SK-N-SH treated with all-trans-retinoic acid at 6 μM for 48 hours (cell line): Measurements from ENCODE around the gene ACE2.

Source experiments
- ATAC-seq: fragments of 200-7000 bp; cut with Tn5 transposase; 3 replicates; pipeline ENCODE4 v1.9.1; 2020; ENCODE audit warnings: mild to moderate bottlenecking, moderate library complexity
- ARNTL ChIP-seq: fragments of 450-650 bp; formaldehyde crosslinking; IDR thresholded peaks from 2 replicates; pipeline ENCODE4 v1.5.0; 2020; ENCODE audit warnings: low read depth, mild to moderate bottlenecking, moderate library complexity, borderline replicate concordance
- BACH2 ChIP-seq: fragments of 250-450 bp; sonication (Bioruptor Pico); IDR thresholded peaks from 2 replicates; pipeline ENCODE4 v1.9.0; 2021; ENCODE audit warnings: mild to moderate bottlenecking, borderline replicate concordance
- CSDC2 ChIP-seq: fragments of 250-450 bp; sonication (Bioruptor Pico); IDR thresholded peaks from 2 replicates; pipeline ENCODE4 v1.5.0; 2020; ENCODE audit warnings: mild to moderate bottlenecking, moderate library complexity
- CSRNP3 ChIP-seq: fragments of 250-450 bp; sonication (Bioruptor Pico); IDR thresholded peaks from 2 replicates; pipeline ENCODE4 v1.5.1; 2021; ENCODE audit warnings: mild to moderate bottlenecking, moderate library complexity
- ESRRG ChIP-seq: fragments of 250-450 bp; sonication (Bioruptor Pico); IDR thresholded peaks from 2 replicates; pipeline ENCODE4 v1.6.1; 2021; ENCODE audit warnings: mild to moderate bottlenecking
- GLIS3 ChIP-seq: fragments of 250-450 bp; sonication (Bioruptor Pico); IDR thresholded peaks from 2 replicates; pipeline ENCODE4 v1.5.0; 2020; ENCODE audit warnings: mild to moderate bottlenecking, moderate library complexity
- ISL1 ChIP-seq: fragments of 250-450 bp; sonication (Bioruptor Pico); IDR thresholded peaks from 2 replicates; pipeline ENCODE4 v2.1.2; 2022; ENCODE audit warnings: mild to moderate bottlenecking, moderate library complexity
- OSR1 ChIP-seq: fragments of 250-450 bp; sonication (Bioruptor Pico); IDR thresholded peaks from 2 replicates; pipeline ENCODE4 v1.8.0; 2022; ENCODE audit warnings: moderate library complexity, mild to moderate bottlenecking, inconsistent platforms
- PATZ1 ChIP-seq: fragments of 250-450 bp; sonication (Bioruptor Pico); IDR thresholded peaks from 2 replicates; pipeline ENCODE4 v1.8.0; 2020; ENCODE audit warnings: mild to moderate bottlenecking, moderate library complexity, borderline replicate concordance
- POU6F1 ChIP-seq: fragments of 250-450 bp; sonication (Bioruptor Pico); IDR thresholded peaks from 2 replicates; pipeline ENCODE4 v1.8.0; 2021; ENCODE audit warnings: low read depth, mild to moderate bottlenecking, moderate library complexity, borderline replicate concordance
- PPARA ChIP-seq: fragments of 250-450 bp; sonication (Bioruptor Pico); IDR thresholded peaks from 2 replicates; pipeline ENCODE4 v1.5.0; 2020; ENCODE audit warnings: mild to moderate bottlenecking, borderline replicate concordance
- RARB ChIP-seq: fragments of 250-450 bp; sonication (Bioruptor Pico); IDR thresholded peaks from 2 replicates; pipeline ENCODE4 v1.8.0; 2021; ENCODE audit warnings: mild to moderate bottlenecking, moderate library complexity
- SNAI2 ChIP-seq: fragments of 250-450 bp; sonication (Bioruptor Pico); IDR thresholded peaks from 2 replicates; pipeline ENCODE4 v1.5.0; 2020; ENCODE audit warnings: mild to moderate bottlenecking, moderate library complexity
- TCF4 ChIP-seq: fragments of 250-450 bp; sonication (Bioruptor Pico); IDR thresholded peaks from 2 replicates; pipeline ENCODE4 v1.8.0; 2021; ENCODE audit warnings: mild to moderate bottlenecking, moderate library complexity, borderline replicate concordance
- TOX ChIP-seq: fragments of 250-450 bp; sonication (Bioruptor Pico); IDR thresholded peaks from 2 replicates; pipeline ENCODE4 v1.8.0; 2021; ENCODE audit warnings: mild to moderate bottlenecking, moderate library complexity, borderline replicate concordance
- TSHZ2 ChIP-seq: fragments of 250-450 bp; sonication (Bioruptor Pico); IDR thresholded peaks from 2 replicates; pipeline ENCODE4 v1.5.0; 2020; ENCODE audit warnings: mild to moderate bottlenecking, moderate library complexity
- ZC3H10 ChIP-seq: fragments of 250-450 bp; sonication (Bioruptor Pico); IDR thresholded peaks from 2 replicates; pipeline ENCODE4 v1.5.1; 2021; ENCODE audit warnings: mild to moderate bottlenecking, moderate library complexity
- ZFP3 ChIP-seq: fragments of 250-450 bp; sonication (Bioruptor Pico); IDR thresholded peaks from 2 replicates; pipeline ENCODE4 v1.5.0; 2020; ENCODE audit warnings: mild to moderate bottlenecking, moderate library complexity
- ZFP30 ChIP-seq: fragments of 450-650 bp; formaldehyde crosslinking; IDR thresholded peaks from 2 replicates; pipeline ENCODE4 v1.5.0; 2022; ENCODE audit warnings: mild to moderate bottlenecking, moderate library complexity
- ZNF565 ChIP-seq: fragments of 450-650 bp; formaldehyde crosslinking; conservative IDR thresholded peaks from 2 replicates; pipeline ENCODE4 v1.5.0; 2020; ENCODE audit warnings: low read depth, mild to moderate bottlenecking, moderate library complexity
- ZNF70 ChIP-seq: fragments of 450-650 bp; formaldehyde crosslinking; IDR thresholded peaks from 2 replicates; pipeline ENCODE4 v1.5.0; 2020; ENCODE audit warnings: mild to moderate bottlenecking, moderate library complexity
- ZNF8 ChIP-seq: fragments of 450-650 bp; formaldehyde crosslinking; IDR thresholded peaks from 2 replicates; pipeline ENCODE4 v1.5.0; 2020; ENCODE audit warnings: mild to moderate bottlenecking, moderate library complexity

ACE2 gene

DNA sequence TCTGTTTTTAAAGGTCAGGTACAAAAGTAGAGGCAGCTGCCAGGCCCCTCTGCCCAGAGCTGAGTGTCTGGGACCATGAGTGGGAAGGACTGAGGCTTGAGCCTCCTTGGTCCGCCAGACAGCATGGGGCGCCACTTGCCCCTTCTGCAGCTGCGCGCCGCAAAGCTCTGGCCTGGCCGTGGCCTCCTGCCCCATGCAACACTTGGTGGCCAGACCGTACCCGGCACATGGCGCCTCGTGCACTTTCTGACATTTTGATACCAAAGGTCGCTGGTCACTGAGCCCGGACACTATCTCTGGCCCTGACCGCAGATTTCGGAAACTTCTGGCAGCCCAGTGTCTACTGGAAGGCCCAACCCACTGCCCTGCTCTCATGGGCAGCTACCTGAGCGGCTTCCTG is 45.3 kb upstream of the ACE2 start (continued):
- TF ChIP-seq PATZ1 (CRISPR knock-in tag): no peak
- TF ChIP-seq ZNF8 (CRISPR knock-in tag): no peak
- no peak for TF ChIP-seq SNAI2 (CRISPR knock-in tag)
- TF ChIP-seq ARNTL (CRISPR knock-in tag): no peak
- no peak for TF ChIP-seq CSDC2

DNA sequence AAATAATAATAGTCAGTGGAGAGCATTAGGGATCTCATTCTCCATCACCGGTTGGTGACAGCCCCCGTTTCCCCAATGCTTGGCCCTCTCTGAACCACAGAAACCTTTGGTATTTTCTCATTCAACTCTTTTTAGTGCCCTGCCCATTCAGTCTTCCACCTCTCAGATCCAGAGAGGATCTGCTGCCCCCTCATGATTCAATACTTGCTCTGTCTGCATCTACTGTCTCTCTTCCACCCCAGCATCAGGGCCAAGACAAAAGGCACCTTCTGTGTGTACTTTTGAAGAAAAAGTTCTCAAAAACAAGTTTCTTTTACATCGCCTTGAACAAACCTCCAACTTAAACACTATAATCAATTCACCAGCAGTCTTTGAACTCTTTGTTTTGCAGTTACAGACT is 44.5 kb upstream of the ACE2 start:
- TF ChIP-seq GLIS3 (CRISPR knock-in tag) (no peak), TOX (CRISPR knock-in tag) (no peak), POU6F1 (CRISPR knock-in tag) (no peak), ARNTL (CRISPR knock-in tag) (no peak), ZFP30 (CRISPR knock-in tag) (no peak), TSHZ2 (no peak), CSDC2 (no peak), TCF4 (CRISPR knock-in tag) (no peak), ISL1 (CRISPR knock-in tag) (no peak), ZFP3 (CRISPR knock-in tag) (no peak), PPARA (CRISPR knock-in tag) (no peak), ZC3H10 (CRISPR knock-in tag) (no peak), SNAI2 (CRISPR knock-in tag) (no peak), CSRNP3 (no peak), ESRRG (no peak), ZNF565 (CRISPR knock-in tag) (no peak), RARB (CRISPR knock-in tag) (no peak)
- no peak for ATAC-seq

GRCh38 chrX:15644560-15644872 is 43.8 kb upstream of the ACE2 start:
- TF ChIP-seq BACH2 (CRISPR knock-in tag) (no peak), ZNF8 (CRISPR knock-in tag) (no peak), ESRRG (no peak), OSR1 (no peak), ISL1 (CRISPR knock-in tag) (no peak), ZNF70 (no peak)
- TF ChIP-seq, all 23 proteins: peak for 0
- no peak for ATAC-seq

GRCh38 chrX:15643786-15644559 is 43.2 kb upstream of the ACE2 start:
- ATAC-seq: no peak

More at GRCh38 chrX:15643786-15644559, 43.2 kb upstream of the ACE2 start:
- TF ChIP-seq OSR1: no peak
- no peak for TF ChIP-seq CSRNP3
- TF ChIP-seq PPARA (CRISPR knock-in tag): no peak
- no peak for TF ChIP-seq ZNF70
- TF ChIP-seq, all 23 proteins: peak for 0
